GM11168 (cell line): ENCODE measurements around the gene FYTTD1.

Source experiments
- in situ Hi-C: fragments of 300-500 bp; cut with MboI; formaldehyde crosslinking; loops from one replicate; pipeline ENCODE4 v1.12.0; 2022; ENCODE audit warnings: low sequenced_read_pairs; ENCODE audit not compliant: unreplicated experiment

The FYTTD1 gene

GRCh38 chr3:197829397-197830045 lies 79.8 kb downstream of the FYTTD1 start:
- in situ Hi-C loops, result no loop called here

GRCh38 chr3:197830308-197830966 lies 80.8 kb downstream of the FYTTD1 start:
- in situ Hi-C loops, result no loop called here

- in situ Hi-C loops, result no loop called here
Measured at GRCh38 chr3:197830967-197831313, 81.3 kb downstream of the FYTTD1 start.

- in situ Hi-C loops, result no loop called here
Measured at GRCh38 chr3:197833930-197834715, 84.4 kb downstream of the FYTTD1 start.

- in situ Hi-C loops, result no loop called here
Measured at GRCh38 chr3:197835509-197835908, 85.8 kb downstream of the FYTTD1 start.

- in situ Hi-C loops, result no loop called here
Measured at GRCh38 chr3:197836244-197836643, 86.6 kb downstream of the FYTTD1 start.
